GM19468 (cell line): Measurements from ENCODE around the gene LITAFD.
"Not testable (repeated sequence)": the region's sequence is repeated elsewhere in the genome, so short reads cannot be mapped to it uniquely, and the experiment has no call there.

Experiments used
- ATAC-seq: cut with Tn5 transposase; IDR thresholded peaks from one replicate; pipeline ENCODE4 v1.9.1; 2021; ENCODE audit warnings: mild to moderate bottlenecking, moderate library complexity, moderate number of reproducible peaks; ENCODE audit not compliant: unreplicated experiment; ENCODE audit errors: extremely low read depth

LITAFD gene

GRCh38 chr16:8882041-8882617, at the start of gene LITAFD:
TSS of gene LITAFD (plus strand) at chr16:8882351. CDS start at chr16:8884356, 2,005 bp downstream.
- ATAC-seq, result no peak

DNA sequence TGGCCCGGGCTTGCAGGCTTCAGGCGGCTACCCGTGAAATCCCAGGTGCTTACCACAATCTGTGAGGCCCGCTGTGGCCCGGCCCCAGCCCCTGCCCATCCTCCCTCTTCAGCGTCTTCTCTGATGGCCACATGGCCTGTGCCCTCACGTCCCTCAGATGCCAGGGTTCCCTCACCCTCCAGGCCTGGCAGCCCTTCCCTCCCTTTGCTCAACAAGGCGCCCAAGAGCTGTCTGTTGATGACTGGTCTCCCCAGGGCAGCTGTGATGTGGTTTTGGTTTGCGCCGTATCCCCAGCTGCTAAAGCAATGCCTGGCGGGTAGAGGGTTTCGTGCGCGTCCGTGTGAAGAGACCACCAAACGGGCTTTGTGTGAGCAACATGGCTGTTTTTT, 49.4 kb upstream of the LITAFD start:
- ATAC-seq, result no peak

- not testable (repeated sequence) for ATAC-seq
Observed at GRCh38 chr16:8836797-8837196, 45.4 kb upstream of the LITAFD start.

DNA sequence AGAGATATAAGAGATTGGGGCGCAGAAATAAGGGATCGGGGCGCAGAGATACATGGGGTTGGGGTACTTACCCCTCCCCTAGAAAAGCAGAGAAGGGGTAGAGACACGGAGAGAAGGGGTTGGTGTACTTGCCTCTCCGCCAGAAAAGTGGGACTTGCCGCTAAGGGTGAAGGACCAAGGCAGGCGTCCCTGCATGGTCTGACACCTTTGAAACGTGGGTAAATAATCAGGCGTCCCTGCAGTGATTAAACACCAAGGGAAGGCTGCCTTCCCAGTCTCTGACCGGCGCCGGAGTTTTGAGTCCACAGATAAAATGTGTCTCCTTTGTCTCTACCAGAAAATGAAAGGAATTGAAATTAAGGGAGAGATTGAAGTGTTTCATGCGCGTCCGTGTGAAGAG, 44.6 kb upstream of the LITAFD start:
- ATAC-seq, result not testable (repeated sequence)

DNA sequence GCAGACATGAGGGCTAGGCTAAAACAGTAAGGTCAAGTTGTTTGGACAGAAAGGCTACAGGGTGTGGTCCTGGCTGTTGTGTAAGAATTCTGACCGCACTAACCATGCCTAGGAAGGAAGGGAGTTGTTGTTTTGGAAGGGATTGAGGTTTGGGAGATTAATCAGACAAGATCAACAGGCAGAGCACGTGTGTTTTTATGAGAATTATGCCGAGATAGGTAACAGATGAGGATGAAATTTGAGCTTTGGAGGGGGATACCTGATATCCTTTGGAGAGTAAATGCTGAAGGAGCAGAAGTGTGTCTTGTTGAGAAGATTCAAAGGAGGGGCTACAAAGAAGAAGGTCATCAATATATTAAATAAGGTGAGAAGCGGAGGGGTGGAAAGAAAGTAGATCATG, 40.1 kb upstream of the LITAFD start:
- ATAC-seq, result not testable (repeated sequence)

GRCh38 chr16:8843296-8843695, 38.9 kb upstream of the LITAFD start:
- ATAC-seq, result not testable (repeated sequence)

DNA sequence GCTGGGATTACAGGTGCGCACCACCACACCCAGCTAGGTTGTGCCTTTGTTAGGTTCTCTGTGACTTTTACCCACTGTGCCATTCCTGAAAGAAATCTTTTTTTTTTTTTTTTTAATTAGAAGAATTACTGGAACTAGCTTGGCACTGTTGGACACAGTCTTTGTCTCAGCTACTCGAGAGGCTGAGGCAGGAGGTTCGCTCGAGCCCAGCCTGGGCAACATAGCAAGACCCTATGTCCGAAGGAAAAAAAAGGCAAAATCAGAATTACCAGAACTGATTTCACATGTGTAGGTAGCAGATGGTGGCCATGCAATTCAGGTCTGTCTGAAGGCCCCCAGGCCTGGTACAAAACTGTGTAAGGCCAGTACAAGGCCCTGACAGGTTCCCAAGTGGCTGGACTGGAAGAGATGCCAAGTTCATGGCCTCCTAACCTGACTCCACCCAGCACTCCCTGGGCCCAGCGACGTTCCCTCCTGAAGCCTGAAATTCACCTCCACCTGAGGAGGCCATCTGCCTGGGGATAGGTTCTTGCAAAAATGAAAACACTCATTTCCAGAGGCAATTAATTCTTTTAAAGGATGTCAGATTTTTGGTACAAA, 36.4 kb upstream of the LITAFD start:
- no peak for ATAC-seq

GRCh38 chr16:8846401-8846932, 35.7 kb upstream of the LITAFD start:
- no peak for ATAC-seq

DNA sequence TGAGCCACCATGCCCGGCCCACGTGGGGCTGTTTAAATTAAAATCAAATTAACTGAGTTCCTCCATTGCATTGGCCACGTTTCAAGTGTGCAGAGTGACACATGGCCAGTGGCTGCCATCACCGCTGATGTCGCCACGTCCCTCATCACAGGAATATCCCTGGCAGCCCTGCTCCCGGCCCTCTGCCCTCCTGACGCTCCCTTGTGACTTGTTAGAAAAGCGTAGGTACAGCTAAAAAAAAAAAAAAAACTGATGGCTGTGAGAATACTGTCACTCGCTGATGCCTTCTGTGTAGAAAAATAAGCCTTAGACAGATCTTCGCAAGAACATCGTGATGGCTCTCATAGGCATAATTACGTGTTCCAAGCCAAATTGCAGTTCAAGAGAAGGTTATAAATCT, 35.0 kb upstream of the LITAFD start:
- no peak for ATAC-seq

GRCh38 chr16:8847623-8848022, 34.5 kb upstream of the LITAFD start:
- no peak for ATAC-seq

DNA sequence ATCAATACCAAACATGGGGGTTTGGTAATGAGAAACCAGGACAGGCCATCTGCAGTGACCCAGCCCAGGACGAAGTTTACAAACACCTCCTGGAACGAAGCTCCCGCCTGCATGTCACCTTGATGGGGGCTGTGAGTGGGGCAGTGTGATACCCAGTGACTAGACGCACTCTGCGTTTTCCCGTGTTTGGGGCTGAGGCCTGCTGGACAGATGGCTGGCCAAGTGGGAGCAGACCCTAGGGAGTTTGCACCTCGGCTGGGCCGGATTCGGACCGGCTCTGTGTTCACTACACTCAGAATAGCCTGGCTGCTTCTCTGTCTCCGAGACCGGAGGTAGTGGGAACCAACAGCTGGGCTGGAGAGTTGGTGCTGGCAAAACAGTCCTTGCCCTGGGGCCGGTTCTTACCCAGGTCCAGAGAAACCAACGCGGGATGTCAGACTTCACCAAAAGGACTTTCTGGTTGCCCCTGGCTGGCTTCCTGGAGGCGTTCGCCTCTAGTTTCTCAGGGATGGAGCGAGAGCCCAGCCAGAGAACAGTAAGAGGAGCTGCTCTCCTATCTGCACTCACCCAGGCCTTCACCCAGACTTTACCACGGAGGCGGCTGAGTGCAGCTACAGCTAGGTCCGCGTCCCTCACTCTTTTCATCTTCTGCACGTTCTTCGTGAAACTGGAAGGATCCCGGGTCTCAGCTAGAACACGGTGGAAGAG, 33.8 kb upstream of the LITAFD start:
- ATAC-seq, result no peak

DNA sequence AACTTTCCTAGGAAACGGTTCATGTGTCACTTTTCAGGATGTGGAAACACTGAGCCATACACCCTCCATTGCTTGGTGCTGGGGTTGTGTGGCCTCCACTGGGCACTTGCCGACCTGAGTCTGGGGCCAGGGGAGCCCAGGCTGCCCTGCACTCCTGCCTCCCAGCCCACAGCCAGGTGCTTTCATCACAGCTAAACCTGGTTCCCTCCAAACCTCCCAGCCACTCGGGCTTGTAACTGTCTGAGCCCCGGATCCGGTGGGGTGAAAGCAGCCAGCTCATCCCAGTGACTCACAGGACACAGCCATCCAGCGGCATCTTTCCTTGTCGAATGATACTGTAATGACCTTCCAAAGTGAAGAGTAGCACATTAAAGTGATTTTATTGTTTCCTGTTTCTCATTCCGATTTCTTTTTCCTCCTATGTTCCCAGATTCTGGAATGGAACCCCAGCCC, 33.2 kb upstream of the LITAFD start:
- no peak for ATAC-seq

DNA sequence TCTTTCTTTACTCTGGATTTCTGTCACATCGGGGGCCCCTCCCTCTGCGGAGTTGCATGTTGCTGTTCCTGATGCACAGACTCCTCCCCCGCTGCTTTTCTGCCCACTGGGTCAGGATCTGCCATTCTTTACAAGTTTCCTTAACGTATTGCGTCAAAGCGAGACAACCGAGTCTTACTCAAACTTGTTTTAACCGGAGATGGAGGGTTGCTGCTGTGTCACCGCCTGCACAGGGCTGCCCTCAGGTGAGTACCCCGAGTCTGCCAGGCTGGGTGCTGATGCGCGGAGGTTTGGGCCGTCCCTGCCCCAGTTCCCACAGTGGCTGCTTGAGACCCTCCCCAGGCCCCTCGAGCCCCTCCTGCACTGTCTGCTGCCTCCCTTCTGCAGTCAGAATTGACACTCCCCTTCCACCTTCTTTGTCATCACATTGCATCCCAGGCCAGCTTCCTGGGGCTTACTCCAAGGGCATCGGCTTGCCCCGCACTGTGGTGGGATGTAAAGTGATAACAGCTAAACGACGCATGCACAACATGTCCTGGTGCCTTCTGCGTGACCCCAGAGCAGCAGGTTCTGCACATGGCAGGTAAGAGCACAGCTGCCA, 32.6 kb upstream of the LITAFD start:
- no peak for ATAC-seq

DNA sequence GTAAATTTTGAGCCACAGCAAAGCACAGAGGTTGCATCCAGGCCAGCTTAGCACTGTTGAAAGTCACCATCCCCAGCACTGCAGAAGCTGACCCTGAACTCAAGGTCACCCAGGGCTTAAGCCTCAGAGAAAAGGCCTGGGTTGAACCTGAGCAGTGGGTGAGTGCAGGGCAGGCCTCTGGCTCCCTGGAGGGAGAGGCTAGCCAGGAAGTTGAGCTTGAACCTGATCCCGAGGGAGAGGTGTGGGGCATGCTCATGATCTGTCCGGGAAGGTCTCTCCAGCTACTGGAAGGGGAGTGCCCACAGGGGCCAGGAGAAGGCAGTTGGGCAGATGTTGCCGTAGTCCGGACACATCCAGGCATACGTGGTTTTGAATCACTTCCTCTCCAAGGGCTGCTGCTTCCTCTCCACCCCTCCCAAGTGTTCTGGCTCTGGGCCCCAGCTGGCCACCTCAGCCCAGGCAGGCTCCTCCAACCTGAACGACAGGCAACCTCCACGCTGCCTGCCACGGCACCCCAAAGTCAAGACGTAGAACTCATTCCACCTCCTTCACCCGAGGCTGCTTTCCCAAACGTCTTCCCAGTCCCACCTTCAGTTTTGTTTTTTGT, 31.8 kb upstream of the LITAFD start:
- no peak for ATAC-seq

- no peak for ATAC-seq
Observed at GRCh38 chr16:8851761-8852403, 30.3 kb upstream of the LITAFD start.

- no peak for ATAC-seq
Observed at GRCh38 chr16:8852534-8852933, 29.6 kb upstream of the LITAFD start.

GRCh38 chr16:8853150-8853549, 29.0 kb upstream of the LITAFD start:
- no peak for ATAC-seq

GRCh38 chr16:8853611-8854010, 28.5 kb upstream of the LITAFD start:
- no peak for ATAC-seq

- no peak for ATAC-seq
Observed at GRCh38 chr16:8854298-8854948, 27.7 kb upstream of the LITAFD start.
